Keratinocyte (primary cell): Measurements from ENCODE around the gene ARHGAP9. TPM values are rescaled to one million over a fixed set of nuclear protein-coding genes. Genes with fewer than 3 reads are reported as not detected.

ENCODE experiments used
- DNase-seq: peaks from one replicate; pipeline ENCODE4 v3.0.0-alpha.2; 2011; ENCODE audit warnings: low read depth, missing footprints, low spot score
- FAIRE-seq: peaks from 2 replicates; lab custom pipeline; 2011; peaks lifted over from hg19 to GRCh38; lab: Jason Lieb, UNC
- H2AFZ ChIP-seq: 2 replicates; pipeline ENCODE4 v1.6.0; 2012; ENCODE audit warnings: low read length, control low read depth, inconsistent platforms; ENCODE audit not compliant: control insufficient read depth
- H3K27ac ChIP-seq: 2 replicates; pipeline ENCODE4 v1.5.1; 2011; ENCODE audit warnings: low read length; ENCODE audit not compliant: control insufficient read depth, insufficient read depth
- H3K27me3 ChIP-seq: 3 replicates; pipeline ENCODE4 v1.6.0; 2011; ENCODE audit warnings: low read length; ENCODE audit not compliant: control insufficient read depth, insufficient read depth; ENCODE audit errors: extremely low read depth
- H3K36me3 ChIP-seq, 2 experiments: 2 replicates in 1 of 2; 3 replicates in 1 of 2; pipeline ENCODE4 v1.5.1; 2011; ENCODE audit warnings: low read length in 2 of 2, mild to moderate bottlenecking in 1 of 2; ENCODE audit not compliant: control insufficient read depth in 2 of 2, insufficient read depth in 2 of 2; ENCODE audit errors: extremely low read depth in 1 of 2
- H3K4me1 ChIP-seq: 3 replicates; pipeline ENCODE4 v1.5.1; 2011; ENCODE audit warnings: low read length; ENCODE audit not compliant: control insufficient read depth, insufficient read depth; ENCODE audit errors: extremely low read depth
- H3K4me2 ChIP-seq: 3 replicates; pipeline ENCODE4 v1.6.0; 2011; ENCODE audit warnings: low read depth, low read length; ENCODE audit not compliant: control insufficient read depth, insufficient read depth; ENCODE audit errors: extremely low read depth
- H3K4me3 ChIP-seq, 3 experiments: fragments of 200-600 bp in 1 of 3; sonication (generic) in 1 of 3; 2 replicates in 2 of 3; 3 replicates in 1 of 3; pipeline ENCODE4 v1.5.1; 2011 to 2016; ENCODE audit warnings: low read length in 3 of 3, mild to moderate bottlenecking in 3 of 3, control low read depth in 2 of 3, inconsistent platforms in 1 of 3, low read depth in 1 of 3, mixed read lengths in 1 of 3, mixed run types in 1 of 3, moderate library complexity in 1 of 3; ENCODE audit not compliant: control insufficient read depth in 2 of 3, insufficient read depth in 2 of 3; ENCODE audit errors: extremely low read depth in 1 of 3
- H3K79me2 ChIP-seq: 2 replicates; pipeline ENCODE4 v1.6.0; 2012; ENCODE audit warnings: low read length; ENCODE audit not compliant: control insufficient read depth, insufficient read depth
- H3K9ac ChIP-seq: 3 replicates; pipeline ENCODE4 v1.6.0; 2011; ENCODE audit warnings: low read length; ENCODE audit not compliant: control insufficient read depth, insufficient read depth; ENCODE audit errors: extremely low read depth
- H3K9me1 ChIP-seq: 3 replicates; pipeline ENCODE4 v1.6.0; 2011; ENCODE audit warnings: low read length; ENCODE audit not compliant: control insufficient read depth, insufficient read depth; ENCODE audit errors: extremely low read depth
- H3K9me3 ChIP-seq: 2 replicates; pipeline ENCODE4 v1.5.1; 2012; ENCODE audit warnings: low read depth, low read length; ENCODE audit not compliant: control insufficient read depth
- H4K20me1 ChIP-seq: 3 replicates; pipeline ENCODE4 v1.6.0; 2011; ENCODE audit warnings: low read length; ENCODE audit not compliant: control insufficient read depth, insufficient read depth; ENCODE audit errors: extremely low read depth
- CTCF ChIP-seq, 3 experiments: IDR thresholded peaks in 1 of 3; conservative IDR thresholded peaks in 1 of 3; optimal IDR thresholded peaks in 1 of 3; 2 replicates in 2 of 3; 3 replicates in 1 of 3; pipeline versions ENCODE3 to v1.5.1; 2011; ENCODE audit warnings: low read length in 3 of 3, mild to moderate bottlenecking in 3 of 3, moderate library complexity in 2 of 3, control low read depth in 1 of 3, inconsistent platforms in 1 of 3; ENCODE audit not compliant: insufficient read depth in 2 of 3; ENCODE audit errors: extremely low read depth in 1 of 3
- EZH2 ChIP-seq: IDR thresholded peaks from one replicate; pipeline ENCODE4 v1.6.1; 2012; ENCODE audit warnings: inconsistent platforms, mild to moderate bottlenecking, low read length, moderate library complexity
- dilution Hi-C: fragments of 300-500 bp; cut with MboI; formaldehyde crosslinking; loops from one replicate; pipeline ENCODE4 v1.7.0; 2020; ENCODE audit warnings: low sequenced_read_pairs; ENCODE audit not compliant: extremely low pct_ligation_motif_present
- polyA plus RNA-seq, 5 experiments: library from polyadenylated mRNA; depleted of rRNA in 3 of 5; stranded (reverse) in 3 of 5; stranded (forward) in 1 of 5; unstranded in 1 of 5; fragments of >200 nt; gene quantifications; 1 replicate in 1 of 5; 2 replicates in 3 of 5; 3 replicates in 1 of 5; pipeline versions ENCODE4 v1.2.1 to v1.2.3, GENCODE V29; 2011 to 2012; ENCODE audit warnings: missing spikeins in 2 of 5, low read depth in 1 of 5, low replicate concordance in 1 of 5

The ARHGAP9 gene
- polyA plus RNA-seq, 1 donor (not counting 4 experiments of a cell fraction or from before 2014, with no cell fraction given): not detected

GRCh38 chr12:57454566-57455373, 24.9 kb downstream of the ARHGAP9 start, which contains the start of gene INHBE:
Gene INHBE, plus strand, starts transcription at chr12:57455307. Its CDS starts 230 bp downstream, at chr12:57455537.
- Histone ChIP-seq H4K20me1 (no peaks in the 10 kb centered on the region), H3K79me2 (no peaks in the 10 kb centered on the region), H3K9me3 (no peaks in the 10 kb centered on the region), H3K4me1 (peaks cover 30% of the 10 kb centered on the region), H3K36me3 (no peaks in the 10 kb centered on the region), H3K9ac (no peak within 1 kb of the TSS), H3K27ac (no peak within 1 kb of the TSS), H3K4me3 (peak within 1 kb of the TSS in 1 of 3 experiments; percentile 39), H3K4me2 (peak within 1 kb of the TSS; percentile 71), H3K27me3 (peaks cover 7% of the 10 kb centered on the region), H2AFZ (peak within 1 kb of the TSS; percentile 48), H3K9me1 (no peaks in the 10 kb centered on the region)
- FAIRE-seq: no peak
- dilution Hi-C loops: no loop called here
- TF ChIP-seq CTCF (optimal IDR thresholded peaks at IDR 0.05 in 1 of 3, IDR thresholded peaks at IDR 0.05 in 1 of 3, conservative IDR thresholded peaks at IDR 0.05 in 1 of 3; ENCODE audit: extremely low read depth in 1 of 3, insufficient read depth in 2 of 3, low read length in 3 of 3) (no peak), EZH2 (no peak)
- no peak for DNase-seq

- Histone ChIP-seq H2AFZ (no peak overlapping the region), H3K79me2 (no peaks in the 10 kb centered on the region), H4K20me1 (no peaks in the 10 kb centered on the region), H3K9me3 (no peaks in the 10 kb centered on the region), H3K27ac (no peak overlapping the region), H3K4me2 (no peak overlapping the region), H3K4me3 (no peak overlapping the region), H3K36me3 (no peaks in the 10 kb centered on the region), H3K27me3 (peaks cover 7% of the 10 kb centered on the region), H3K4me1 (peaks cover 29% of the 10 kb centered on the region), H3K9ac (no peak overlapping the region), H3K9me1 (no peaks in the 10 kb centered on the region)
- FAIRE-seq: no peak
- DNase-seq: no peak
- TF ChIP-seq CTCF (optimal IDR thresholded peaks at IDR 0.05 in 1 of 3, IDR thresholded peaks at IDR 0.05 in 1 of 3, conservative IDR thresholded peaks at IDR 0.05 in 1 of 3; ENCODE audit: extremely low read depth in 1 of 3, insufficient read depth in 2 of 3, low read length in 3 of 3): no peak
- TF ChIP-seq EZH2: no peak
- dilution Hi-C loops: no loop called here
Measured at GRCh38 chr12:57454213-57454565, 25.5 kb downstream of the ARHGAP9 start.
